ENCODE data around the gene MFRP. TPM values are rescaled to one million over a fixed set of nuclear protein-coding genes. Genes with fewer than 3 reads are reported as not detected.
"Not testable (repeated sequence)": the region's sequence is repeated elsewhere in the genome, so short reads cannot be mapped to it uniquely, and the experiment has no call there.

The MFRP gene
- total RNA-seq (2014; rRNA removed; shearing (Covaris generic)): 0.25 and 7.3 TPM in 2 replicates

- DNase-seq (ENCODE audit: low spot score): no peak
- in situ Hi-C loops (cut with HindIII; ENCODE audit: low sequenced_read_pairs): no loop called here
Measured at GRCh38 chr11:119346605-119347004, at the start of gene MFRP. TSS of gene MFRP (minus strand) at chr11:119346705. CDS start at chr11:119346513, 192 bp downstream.

GRCh38 chr11:119391275-119391674, 44.8 kb upstream of the MFRP start:
- no peak for DNase-seq (ENCODE audit: low spot score)
- in situ Hi-C loops (cut with HindIII; ENCODE audit: low sequenced_read_pairs): no loop called here

GRCh38 chr11:119389611-119390254, 43.2 kb upstream of the MFRP start:
- in situ Hi-C loops (cut with HindIII; ENCODE audit: low sequenced_read_pairs): no loop called here
- no peak for DNase-seq (ENCODE audit: low spot score)

GRCh38 chr11:119388103-119388502, 41.6 kb upstream of the MFRP start:
- DNase-seq (ENCODE audit: low spot score): no peak
- in situ Hi-C loops (cut with HindIII; ENCODE audit: low sequenced_read_pairs): no loop called here

- no peak for DNase-seq (ENCODE audit: low spot score)
- in situ Hi-C loops (cut with HindIII; ENCODE audit: low sequenced_read_pairs): no loop called here
Measured at GRCh38 chr11:119384332-119384731, 37.8 kb upstream of the MFRP start.

GRCh38 chr11:119382513-119382912, 36.0 kb upstream of the MFRP start:
- in situ Hi-C loops (cut with HindIII; ENCODE audit: low sequenced_read_pairs); DNase-seq (ENCODE audit: low spot score): not testable (repeated sequence)

- DNase-seq (ENCODE audit: low spot score): no peak
- in situ Hi-C loops (cut with HindIII; ENCODE audit: low sequenced_read_pairs): no loop called here
Measured at GRCh38 chr11:119382101-119382500, 35.6 kb upstream of the MFRP start.

GRCh38 chr11:119381181-119381988, 34.9 kb upstream of the MFRP start, which contains the start of gene USP2:
TSS of gene USP2 (minus strand) at chr11:119381690. CDS start at chr11:119373480, 8,210 bp downstream.
- in situ Hi-C loops (cut with HindIII; ENCODE audit: low sequenced_read_pairs): no loop called here
- DNase-seq (ENCODE audit: low spot score): peak; percentile 97

GRCh38 chr11:119380827-119381180, 34.3 kb upstream of the MFRP start:
- peak; percentile 38 for DNase-seq (ENCODE audit: low spot score)
- in situ Hi-C loops (cut with HindIII; ENCODE audit: low sequenced_read_pairs): no loop called here

- DNase-seq (ENCODE audit: low spot score): no peak
- in situ Hi-C loops (cut with HindIII; ENCODE audit: low sequenced_read_pairs): no loop called here
Measured at GRCh38 chr11:119380160-119380826, 33.8 kb upstream of the MFRP start.

GRCh38 chr11:119378851-119379465, 32.5 kb upstream of the MFRP start:
- in situ Hi-C loops (cut with HindIII; ENCODE audit: low sequenced_read_pairs): loop anchor here (10.0 kb wide), 1 partner anchor 96 kb away; no protein-coding TSS in a partner anchor
- DNase-seq (ENCODE audit: low spot score): no peak

GRCh38 chr11:119377961-119378667, 31.6 kb upstream of the MFRP start:
- in situ Hi-C loops (cut with HindIII; ENCODE audit: low sequenced_read_pairs): loop anchor here (10.0 kb wide), 1 partner anchor 97 kb away; no protein-coding TSS in a partner anchor
- DNase-seq (ENCODE audit: low spot score): no peak

GRCh38 chr11:119377112-119377901, 30.8 kb upstream of the MFRP start:
- in situ Hi-C loops (cut with HindIII; ENCODE audit: low sequenced_read_pairs): loop anchor here (10.0 kb wide), 1 partner anchor 97 kb away; no protein-coding TSS in a partner anchor
- DNase-seq (ENCODE audit: low spot score): no peak

- no peak for DNase-seq (ENCODE audit: low spot score)
- in situ Hi-C loops (cut with HindIII; ENCODE audit: low sequenced_read_pairs): loop anchor here (10.0 kb wide), 1 partner anchor 98 kb away; no protein-coding TSS in a partner anchor
Measured at GRCh38 chr11:119376197-119376847, 29.8 kb upstream of the MFRP start.

GRCh38 chr11:119375337-119376196, 29.1 kb upstream of the MFRP start:
- no peak for DNase-seq (ENCODE audit: low spot score)
- in situ Hi-C loops (cut with HindIII; ENCODE audit: low sequenced_read_pairs): loop anchor here (10.0 kb wide), 1 partner anchor 99 kb away; no protein-coding TSS in a partner anchor

GRCh38 chr11:119374632-119375336, 28.3 kb upstream of the MFRP start:
- no peak for DNase-seq (ENCODE audit: low spot score)
- in situ Hi-C loops (cut with HindIII; ENCODE audit: low sequenced_read_pairs): loop anchor here (10.0 kb wide), 1 partner anchor 100 kb away; no protein-coding TSS in a partner anchor

Measured in G401 (cell line).